HepG2 (cell line): ENCODE results near the gene STMN3. TPM values are rescaled to one million over a fixed set of nuclear protein-coding genes. Genes with fewer than 3 reads are reported as not detected.

Experiments used
- ATAC-seq: fragments of 200-7000 bp; cut with Tn5 transposase; 3 replicates; pipeline ENCODE4 v1.9.1; 2020; ENCODE audit warnings: mild to moderate bottlenecking, moderate library complexity
- BruUV-seq: library from RNA; stranded (reverse); fragments of 400-500 nt; replicated peaks from 2 replicates; lab custom pipeline; 2021; lab: Mats Ljungman, UMichigan
- CTCF ChIA-PET: fragments of 300-600 bp; formaldehyde crosslinking; extraction: SDS; loops from one replicate; lab custom pipeline; 2021; ENCODE audit warnings: low total read pairs, inconsistent platforms, low intra/inter-chr PET ratio; lab: Yijun Ruan, JAX
- POLR2A ChIA-PET: fragments of 350-600 bp; sonication (Branson Sonifier 250); formaldehyde crosslinking; loops from one replicate; lab custom pipeline; 2020; ENCODE audit warnings: antibody characterized with exemption, inconsistent platforms; lab: Yijun Ruan, JAX
- DNase-seq: peaks from one replicate; pipeline ENCODE4 v3.0.0-alpha.2; 2015; ENCODE audit warnings: low spot score
- FAIRE-seq: peaks from 3 replicates; lab custom pipeline; 2011; peaks lifted over from hg19 to GRCh38; lab: Jason Lieb, UNC
- H2AFZ ChIP-seq: one replicate; pipeline ENCODE4 v1.6.1; 2011; ENCODE audit warnings: low read length, inconsistent platforms
- H3K27ac ChIP-seq: fragments of 300-600 bp; 3 replicates; pipeline ENCODE4 v1.8.0; 2011; ENCODE audit warnings: mixed run types, mild to moderate bottlenecking, mixed read lengths, low read length, inconsistent platforms; ENCODE audit not compliant: insufficient read depth; ENCODE audit errors: extremely low read length
- H3K27me3 ChIP-seq, 2 experiments: fragments of 200-600 bp in 1 of 2; 2 replicates in 1 of 2; 3 replicates in 1 of 2; pipeline versions ENCODE4 v1.6.0 to v1.8.0; 2011; ENCODE audit warnings: low read length in 2 of 2, mild to moderate bottlenecking in 2 of 2, moderate library complexity in 2 of 2, inconsistent platforms in 1 of 2; ENCODE audit not compliant: insufficient read depth in 2 of 2, control insufficient read depth in 1 of 2
- H3K36me3 ChIP-seq, 2 experiments: fragments of 200-600 bp in 1 of 2; replicated peaks in 1 of 2; 2 replicates in 1 of 2; 3 replicates in 1 of 2; pipeline versions ENCODE4 v1.5.1 to v1.8.0; 2011; ENCODE audit warnings: low read length in 2 of 2, inconsistent platforms in 1 of 2; ENCODE audit not compliant: insufficient read depth in 2 of 2, control insufficient read depth in 1 of 2
- H3K4me1 ChIP-seq: 2 replicates; pipeline ENCODE4 v1.5.1; 2012; ENCODE audit warnings: low read length, inconsistent platforms; ENCODE audit not compliant: insufficient read depth
- H3K4me2 ChIP-seq: 2 replicates; pipeline ENCODE4 v1.6.0; 2011; ENCODE audit warnings: low read depth, low read length, inconsistent platforms
- H3K4me3 ChIP-seq, 3 experiments: fragments of 200-600 bp in 1 of 3; sonication (generic), shearing (Covaris generic) in 1 of 3; replicated peaks in 1 of 3; 2 replicates each; pipeline ENCODE4 v1.5.1; 2011 to 2016; ENCODE audit warnings: low read length in 3 of 3, inconsistent platforms in 2 of 3, low read depth in 2 of 3, mild to moderate bottlenecking in 2 of 3, control low read depth in 1 of 3, mixed read lengths in 1 of 3; ENCODE audit not compliant: insufficient read depth in 1 of 3
- H3K79me2 ChIP-seq: one replicate; pipeline ENCODE4 v1.6.1; 2011; ENCODE audit warnings: low read length, inconsistent platforms; ENCODE audit not compliant: insufficient read depth
- H3K9ac ChIP-seq: 2 replicates; pipeline ENCODE4 v1.6.0; 2011; ENCODE audit warnings: mild to moderate bottlenecking, low read depth, low read length, inconsistent platforms; ENCODE audit not compliant: insufficient read depth
- H3K9me3 ChIP-seq: 2 replicates; pipeline ENCODE4 v1.5.1; 2012; ENCODE audit warnings: mild to moderate bottlenecking, low read length
- H4K20me1 ChIP-seq: 2 replicates; pipeline ENCODE4 v1.6.0; 2011; ENCODE audit warnings: inconsistent platforms, mild to moderate bottlenecking, low read length, moderate library complexity; ENCODE audit not compliant: insufficient read depth
- CBX2 ChIP-seq, 2 experiments: fragments of 200-600 bp in 1 of 2; sonication (generic); formaldehyde crosslinking in 1 of 2; IDR thresholded peaks; 2 replicates each; pipeline versions ENCODE4 v1.7.0 to v1.8.1; 2018 to 2022; ENCODE audit warnings: low read depth in 2 of 2, low read length in 1 of 2, mild to moderate bottlenecking in 1 of 2, missing genetic modification reagents in 1 of 2
- DMAP1 ChIP-seq: IDR thresholded peaks from 2 replicates; pipeline ENCODE4 v1.6.1; 2016
- FOXO4 ChIP-seq: sonication (generic); formaldehyde crosslinking; conservative IDR thresholded peaks from 2 replicates; pipeline ENCODE4 v1.8.1; 2023; ENCODE audit warnings: missing genetic modification reagents
- FOXP1 ChIP-seq, 2 experiments: fragments of 450-650 bp in 1 of 2; IDR thresholded peaks; 2 replicates each; pipeline ENCODE4 v1.6.1; 2017 to 2018; ENCODE audit warnings: antibody characterized with exemption in 1 of 2
- KAT2B ChIP-seq: fragments of 150-350 bp; IDR thresholded peaks from 2 replicates; pipeline ENCODE4 v1.6.1; 2014; ENCODE audit warnings: low read depth, low read length, borderline replicate concordance
- MLLT10 ChIP-seq: sonication (generic); formaldehyde crosslinking; IDR thresholded peaks from 2 replicates; pipeline ENCODE4 v1.4.0; 2020; ENCODE audit warnings: missing genetic modification reagents
- NR2F6 ChIP-seq, 2 experiments: IDR thresholded peaks; 2 replicates each; pipeline ENCODE4 v1.6.1; 2016; ENCODE audit warnings: antibody characterized with exemption in 1 of 2, mild to moderate bottlenecking in 1 of 2
- ONECUT2 ChIP-seq: sonication (generic); formaldehyde crosslinking; IDR thresholded peaks from 2 replicates; pipeline ENCODE4 v1.4.0; 2020; ENCODE audit warnings: missing genetic modification reagents
- PTBP1 ChIP-seq: fragments of 200-400 bp; formaldehyde crosslinking; IDR thresholded peaks from 2 replicates; pipeline ENCODE4 v1.6.1; 2018; ENCODE audit warnings: low read length, low read depth; ENCODE audit not compliant: poor library complexity, severe bottlenecking
- SP5 ChIP-seq: IDR thresholded peaks from 2 replicates; pipeline ENCODE4 v1.6.1; 2016; ENCODE audit warnings: low read depth, borderline replicate concordance
- SRSF1 ChIP-seq: fragments of 200-400 bp; formaldehyde crosslinking; optimal IDR thresholded peaks from 2 replicates; pipeline ENCODE3; 2017; ENCODE audit warnings: mild to moderate bottlenecking, low read depth, low read length, moderate library complexity
- TAF1 ChIP-seq: sonication (generic); formaldehyde crosslinking; IDR thresholded peaks from 2 replicates; pipeline ENCODE4 v1.4.0; 2020; ENCODE audit warnings: missing genetic modification reagents
- TERF1 ChIP-seq: sonication (generic); formaldehyde crosslinking; IDR thresholded peaks from 2 replicates; pipeline ENCODE4 v1.8.0; 2022; ENCODE audit warnings: mild to moderate bottlenecking, missing genetic modification reagents, moderate library complexity
- THRA ChIP-seq: sonication (generic); formaldehyde crosslinking; IDR thresholded peaks from 2 replicates; pipeline ENCODE4 v1.4.0; 2020; ENCODE audit warnings: missing genetic modification reagents, borderline replicate concordance
- ZBTB21 ChIP-seq: sonication (generic); formaldehyde crosslinking; IDR thresholded peaks from 2 replicates; pipeline ENCODE4 v1.4.0; 2020; ENCODE audit warnings: missing genetic modification reagents
- ZFP36L2 ChIP-seq: sonication (generic); formaldehyde crosslinking; IDR thresholded peaks from 2 replicates; pipeline ENCODE4 v1.4.0; 2020; ENCODE audit warnings: missing genetic modification reagents
- ZMYM4 ChIP-seq: sonication (generic); formaldehyde crosslinking; IDR thresholded peaks from 2 replicates; pipeline ENCODE4 v1.8.1; 2023; ENCODE audit warnings: mild to moderate bottlenecking, missing genetic modification reagents
- ZNF335 ChIP-seq: sonication (generic); formaldehyde crosslinking; IDR thresholded peaks from 2 replicates; pipeline ENCODE4 v1.4.0; 2020; ENCODE audit warnings: missing genetic modification reagents
- ZNF343 ChIP-seq: sonication (generic); formaldehyde crosslinking; IDR thresholded peaks from 2 replicates; pipeline ENCODE4 v1.4.0; 2020; ENCODE audit warnings: mild to moderate bottlenecking, missing genetic modification reagents
- ZNF354B ChIP-seq: sonication (generic); formaldehyde crosslinking; IDR thresholded peaks from 2 replicates; pipeline ENCODE4 v1.8.0; 2022; ENCODE audit warnings: mild to moderate bottlenecking, missing genetic modification reagents
- ZNF761 ChIP-seq: sonication (generic); formaldehyde crosslinking; conservative IDR thresholded peaks from 2 replicates; pipeline ENCODE4 v1.4.0; 2020; ENCODE audit warnings: mild to moderate bottlenecking, missing genetic modification reagents
- WGBS: methylation state at CpG from one replicate; pipeline ENCODE4 v1.1.6; 2017; ENCODE audit warnings: low lambda C conversion rate; 5-methylcytosine and 5-hydroxymethylcytosine counted together
- in situ Hi-C: cut with HindIII; loops from 2 replicates; pipeline ENCODE4 v1.10.0; 2017; ENCODE audit warnings: low pct_unique_long_range_greater_than_20kb; ENCODE audit not compliant: extremely low pct_ligation_motif_present
- intact Hi-C: fragments of 100-400 bp; cut with micrococcal nuclease; formaldehyde crosslinking; loops from one replicate; pipeline ENCODE4 v1.10.0; 2022; ENCODE audit not compliant: unreplicated experiment
- polyA plus RNA-seq, 8 experiments: library from polyadenylated mRNA; depleted of rRNA in 3 of 8; stranded (reverse) in 7 of 8; unstranded in 1 of 8; fragments of >200 nt; fragmentation: Illumina TruSeq in 4 of 8; extraction: Trizol in 4 of 8; gene quantifications; 2 replicates each; pipeline versions ENCODE4 v1.2.1 to v1.2.3, GENCODE V29; 2011 to 2016; ENCODE audit warnings: low read depth in 4 of 8, missing spikeins in 1 of 8, mixed read lengths in 1 of 8; ENCODE audit not compliant: insufficient read depth in 1 of 8
- total RNA-seq, 5 experiments: library from RNA; depleted of rRNA; stranded (reverse); fragments of >200 nt; fragmentation: Illumina TruSeq; extraction: Trizol; gene quantifications; 2 replicates each; pipeline ENCODE4 v1.2.3, GENCODE V29; 2016; ENCODE audit warnings: low read depth in 1 of 5

Gene STMN3
- total and polyA plus RNA-seq, 2 of the 13 experiments (the other 11 are each of a cell fraction or from before 2014, with no cell fraction given), result 21.0 to 48.3 TPM

- POLR2A ChIA-PET, result interaction anchor here (1.4 to 4.6 kb wide), 8 partner anchors 10 to 237 kb away, joined by 3 to 45 read pairs (median 10); partner anchors contain the start of genes ARFRP1, PTK6, RTEL1 and TPD52L2
- TF ChIP-seq ZNF761 (peak; percentile 94), TAF1 (CRISPR knock-in tag) (peak; percentile 94), FOXO4 (CRISPR knock-in tag) (no peak), ZNF335 (CRISPR knock-in tag) (peak; percentile 94), SP5 (CRISPR knock-in tag) (peak; percentile 77), MLLT10 (CRISPR knock-in tag) (no peak), ZBTB21 (CRISPR knock-in tag) (peak; percentile 77), FOXP1 (IDR thresholded peaks at IDR 0.05) (no peak), FOXP1 (CRISPR knock-in tag; IDR thresholded peaks at IDR 0.05) (peak; percentile 87), SRSF1 (no peak), ZNF354B (CRISPR knock-in tag) (peak; percentile 95; the same call in 1 of the 2 replicates), ZFP36L2 (CRISPR knock-in tag) (0 out of 2 replicates have a peak, but pooled peaks have one; percentile 47), ZNF343 (CRISPR knock-in tag) (peak; percentile 60; the same call in 1 of the 2 replicates), ONECUT2 (CRISPR knock-in tag) (peak; percentile 50; the same call in 1 of the 2 replicates), TERF1 (CRISPR knock-in tag) (no peak), ZMYM4 (CRISPR knock-in tag) (peak; percentile 84), CBX2 (IDR thresholded peaks at IDR 0.05; ENCODE audit: low read depth, low read length) (no peak), CBX2 (CRISPR knock-in tag; IDR thresholded peaks at IDR 0.05; ENCODE audit: low read depth) (no peak; the same call in 1 of the 2 replicates), DMAP1 (CRISPR knock-in tag) (peak; percentile 99), THRA (CRISPR knock-in tag) (peak; percentile 89), NR2F6 (IDR thresholded peaks at IDR 0.05) (peak; percentile 80), NR2F6 (CRISPR knock-in tag; IDR thresholded peaks at IDR 0.05) (peak; percentile 90), KAT2B (no peak), PTBP1 (peak; percentile 86)
Measured at GRCh38 chr20:63628246-63628975, 24.8 kb downstream of the STMN3 start.

More at GRCh38 chr20:63628246-63628975, 24.8 kb downstream of the STMN3 start:
- Histone ChIP-seq H3K79me2 (peaks cover 22% of the 10 kb centered on the region), H3K4me1 (peaks cover 48% of the 10 kb centered on the region), H2AFZ (peak overlapping the region; percentile 38), H3K9ac (peak overlapping the region; percentile 94), H3K4me2 (peak overlapping the region; percentile 99), H3K4me3 (peak overlapping the region; percentile 77 to 100 (median 98)), H3K9me3 (no peaks in the 10 kb centered on the region), H3K36me3 (no peaks in the 10 kb centered on the region), H4K20me1 (no peaks in the 10 kb centered on the region), H3K27ac (peak overlapping the region; percentile 75), H3K27me3 (peaks cover 0 to 2% of the 10 kb centered on the region in 2 experiments; a peak in 1 of 5 replicates)
- peak; percentile 50 for FAIRE-seq
- CTCF ChIA-PET, result interaction anchor here (0.6 kb wide), 1 partner anchor 154 kb away, joined by 3 read pairs; no protein-coding TSS in a partner anchor
- WGBS, result 6% methylated on average over 22 of the region's 22 CpGs
- peak; percentile 88 for DNase-seq
- intact Hi-C loops, result loop anchor here (1.0 to 5.0 kb wide), 3 partner anchors 30 to 91 kb away; partner anchors contain the start of genes PTK6 and RTEL1
- in situ Hi-C loops, result no loop called here
- ATAC-seq, result peak; percentile 84
- BruUV-seq, result TSS peak; percentile 73
